Measurements from ENCODE around the gene IL10RA.

IL10RA gene

GRCh38 chr11:117992136-117992535, 5.9 kb downstream of the IL10RA start:
- DNase-seq (ENCODE audit: low read depth in 2 of 2): no peak

- no peak for DNase-seq (ENCODE audit: low read depth in 2 of 2)
These were observed 6.4 kb downstream of the IL10RA start for GRCh38 chr11:117992620-117993019.

GRCh38 chr11:117993988-117994745, 8.0 kb downstream of the IL10RA start:
- DNase-seq (ENCODE audit: low read depth in 2 of 2): no peak

GRCh38 chr11:117995472-117995871, 9.3 kb downstream of the IL10RA start:
- DNase-seq (ENCODE audit: low read depth in 2 of 2): no peak

GRCh38 chr11:117996058-117996457, 9.9 kb downstream of the IL10RA start:
- DNase-seq (ENCODE audit: low read depth in 2 of 2): no peak

GRCh38 chr11:117997406-117997805, 11.2 kb downstream of the IL10RA start:
- DNase-seq (ENCODE audit: low read depth in 2 of 2): no peak

GRCh38 chr11:117997823-117998579, 11.8 kb downstream of the IL10RA start:
- DNase-seq (ENCODE audit: low read depth in 2 of 2): no peak

- DNase-seq (ENCODE audit: low read depth in 2 of 2): no peak
These were observed 12.6 kb downstream of the IL10RA start for GRCh38 chr11:117998664-117999353.

GRCh38 chr11:117999354-117999993, 13.3 kb downstream of the IL10RA start:
- DNase-seq (ENCODE audit: low read depth in 2 of 2): no peak

- DNase-seq (ENCODE audit: low read depth in 2 of 2): no peak
These were observed 14.1 kb downstream of the IL10RA start for GRCh38 chr11:118000067-118000849.

GRCh38 chr11:118000850-118001228, 14.6 kb downstream of the IL10RA start:
- no peak for DNase-seq (ENCODE audit: low read depth in 2 of 2)

GRCh38 chr11:118001494-118001971, 15.3 kb downstream of the IL10RA start:
- DNase-seq (ENCODE audit: low read depth in 2 of 2): no peak

GRCh38 chr11:118002010-118002540, 15.9 kb downstream of the IL10RA start:
- DNase-seq (ENCODE audit: low read depth in 2 of 2): peak in 1 of 2 donors; percentile 34

GRCh38 chr11:118002541-118003423, 16.6 kb downstream of the IL10RA start:
- DNase-seq (ENCODE audit: low read depth in 2 of 2): no peak

- no peak for DNase-seq (ENCODE audit: low read depth in 2 of 2)
These were observed 17.3 kb downstream of the IL10RA start for GRCh38 chr11:118003456-118003855.

GRCh38 chr11:118004543-118005223, 18.5 kb downstream of the IL10RA start:
- DNase-seq (ENCODE audit: low read depth in 2 of 2): no peak

- DNase-seq (ENCODE audit: low read depth in 2 of 2): no peak
These were observed 19.3 kb downstream of the IL10RA start for GRCh38 chr11:118005224-118006152.

GRCh38 chr11:118006153-118006534, 19.9 kb downstream of the IL10RA start:
- DNase-seq (ENCODE audit: low read depth in 2 of 2): no peak
